Transverse colon (tissue), 4 donors: ENCODE measurements around the gene PRPS1L1. TPM values are rescaled to one million over a fixed set of nuclear protein-coding genes. Genes with fewer than 3 reads are reported as not detected.

Source experiments
- DNase-seq: peaks from one replicate; pipeline ENCODE4 v3.0.0-alpha.2; 2019
- H3K27ac ChIP-seq, 4 donors: fragments of 200-600 bp; sonication (generic); 2 replicates each; pipeline ENCODE4 v1.5.1; 2016 to 2018; ENCODE audit warnings: inconsistent platforms in 4 of 4
- H3K27me3 ChIP-seq: fragments of 200-600 bp; sonication (generic); 2 replicates; pipeline ENCODE4 v1.5.1; 2017; ENCODE audit warnings: inconsistent platforms
- H3K36me3 ChIP-seq, 4 donors: fragments of 200-600 bp; sonication (generic); 2 replicates each; pipeline ENCODE4 v1.5.1; 2017 to 2019; ENCODE audit warnings: inconsistent platforms in 4 of 4
- H3K4me1 ChIP-seq, 4 donors: fragments of 200-600 bp; sonication (generic); 2 replicates each; pipeline ENCODE4 v1.5.1; 2017 to 2020; ENCODE audit warnings: inconsistent platforms in 4 of 4
- H3K4me3 ChIP-seq, 4 donors: fragments of 200-600 bp; sonication (generic); 1 replicate in 1 of 4; 2 replicates in 3 of 4; pipeline versions ENCODE4 v1.5.1 to v1.6.1; 2017 to 2019; ENCODE audit warnings: inconsistent platforms in 4 of 4
- H3K9me3 ChIP-seq, 2 donors: fragments of 200-600 bp; sonication (generic); 2 replicates each; pipeline ENCODE4 v1.5.1; 2017 to 2019; ENCODE audit warnings: inconsistent platforms in 2 of 2
- EP300 ChIP-seq: sonication (generic); formaldehyde crosslinking; IDR thresholded peaks from one replicate; pipeline ENCODE4 v1.6.1; 2017; ENCODE audit warnings: antibody characterized with exemption, low read depth
- POLR2A ChIP-seq: fragments of 450-650 bp; IDR thresholded peaks from one replicate; pipeline ENCODE4 v1.6.1; 2016; ENCODE audit warnings: antibody characterized with exemption, mild to moderate bottlenecking, moderate library complexity
- POLR2AphosphoS5 ChIP-seq, 3 donors: sonication (generic); formaldehyde crosslinking; IDR thresholded peaks; one replicate each; pipeline ENCODE4 v1.6.1; 2016; ENCODE audit warnings: antibody characterized with exemption in 3 of 3
- WGBS, 2 donors: methylation state at CpG; one replicate each; pipeline ENCODE4 v1.1.5; 2018; ENCODE audit warnings: low coverage in 1 of 2; 5-methylcytosine and 5-hydroxymethylcytosine counted together
- in situ Hi-C, 4 donors: fragments of 200-750 bp; cut with MboI; loops; one replicate each; pipeline versions ENCODE4 v1.15.0 to v1.15.1; 2017; ENCODE audit warnings: low sequenced_read_pairs in 3 of 4, low pct_ligation_motif_present in 1 of 4, low pct_unique_long_range_greater_than_20kb in 1 of 4
- intact Hi-C: fragments of 100-400 bp; cut with DNase I; formaldehyde crosslinking; loops from one replicate; pipeline ENCODE4 v1.15.1; 2023; ENCODE audit warnings: low total_unique reads
- total RNA-seq, 4 donors: library from RNA; depleted of rRNA; stranded (reverse); fragments of >200 nt; gene quantifications; one replicate each; pipeline ENCODE4 v1.1.0, GENCODE V29; 2016
- TF ChIP-seq, protein P1 (sequence below), 5 experiments: fragments of 200-600 bp in 3 of 5; fragments of 450-650 bp in 2 of 5; sonication (generic) in 3 of 5; IDR thresholded peaks; 1 replicate in 2 of 5; 2 replicates in 3 of 5; pipeline ENCODE4 v1.5.1; 2016 to 2017; ENCODE audit warnings: antibody characterized with exemption in 5 of 5, inconsistent platforms in 3 of 5, mild to moderate bottlenecking in 2 of 5, moderate library complexity in 1 of 5

The PRPS1L1 gene
- total RNA-seq, 4 donors from 2014 or later: not detected

DNA sequence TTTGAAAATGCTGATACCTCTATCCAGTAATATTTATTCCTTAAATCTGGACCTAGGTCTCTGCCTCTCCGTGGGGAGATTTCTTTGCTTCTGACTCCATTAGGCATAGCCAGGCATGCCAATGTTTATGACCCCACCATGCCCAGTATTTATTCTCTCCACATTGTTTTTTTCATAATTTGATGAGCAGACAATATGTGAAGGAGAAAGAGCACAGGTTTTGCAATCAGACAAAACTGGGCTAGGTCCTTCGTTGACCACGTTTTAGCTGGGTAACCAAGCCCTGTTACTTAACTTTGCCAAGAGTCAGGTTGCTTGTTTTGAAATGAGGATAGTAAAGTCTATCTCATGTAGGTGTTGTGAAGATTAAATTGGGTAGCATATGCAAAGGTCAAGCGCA, 21.6 kb upstream of the PRPS1L1 start:
- in situ Hi-C loops: no loop called here
- Histone ChIP-seq H3K9me3 (no peaks in the 10 kb centered on the region), H3K4me1 (no peaks in the 10 kb centered on the region), H3K36me3 (no peaks in the 10 kb centered on the region), H3K4me3 (no peak overlapping the region), H3K27ac (no peak overlapping the region), H3K27me3 (no peaks in the 10 kb centered on the region)
- no peak for DNase-seq
- 52 to 91% methylated on average over 4 of the region's 4 CpGs for WGBS, 2 donors
- intact Hi-C loops: no loop called here
- TF ChIP-seq POLR2A (no peak), EP300 (no peak), POLR2AphosphoS5 (IDR thresholded peaks at IDR 0.05) (no peak)
- TF ChIP-seq, protein P1, sequence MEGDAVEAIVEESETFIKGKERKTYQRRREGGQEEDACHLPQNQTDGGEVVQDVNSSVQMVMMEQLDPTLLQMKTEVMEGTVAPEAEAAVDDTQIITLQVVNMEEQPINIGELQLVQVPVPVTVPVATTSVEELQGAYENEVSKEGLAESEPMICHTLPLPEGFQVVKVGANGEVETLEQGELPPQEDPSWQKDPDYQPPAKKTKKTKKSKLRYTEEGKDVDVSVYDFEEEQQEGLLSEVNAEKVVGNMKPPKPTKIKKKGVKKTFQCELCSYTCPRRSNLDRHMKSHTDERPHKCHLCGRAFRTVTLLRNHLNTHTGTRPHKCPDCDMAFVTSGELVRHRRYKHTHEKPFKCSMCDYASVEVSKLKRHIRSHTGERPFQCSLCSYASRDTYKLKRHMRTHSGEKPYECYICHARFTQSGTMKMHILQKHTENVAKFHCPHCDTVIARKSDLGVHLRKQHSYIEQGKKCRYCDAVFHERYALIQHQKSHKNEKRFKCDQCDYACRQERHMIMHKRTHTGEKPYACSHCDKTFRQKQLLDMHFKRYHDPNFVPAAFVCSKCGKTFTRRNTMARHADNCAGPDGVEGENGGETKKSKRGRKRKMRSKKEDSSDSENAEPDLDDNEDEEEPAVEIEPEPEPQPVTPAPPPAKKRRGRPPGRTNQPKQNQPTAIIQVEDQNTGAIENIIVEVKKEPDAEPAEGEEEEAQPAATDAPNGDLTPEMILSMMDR (IDR thresholded peaks at IDR 0.05): no peak

DNA sequence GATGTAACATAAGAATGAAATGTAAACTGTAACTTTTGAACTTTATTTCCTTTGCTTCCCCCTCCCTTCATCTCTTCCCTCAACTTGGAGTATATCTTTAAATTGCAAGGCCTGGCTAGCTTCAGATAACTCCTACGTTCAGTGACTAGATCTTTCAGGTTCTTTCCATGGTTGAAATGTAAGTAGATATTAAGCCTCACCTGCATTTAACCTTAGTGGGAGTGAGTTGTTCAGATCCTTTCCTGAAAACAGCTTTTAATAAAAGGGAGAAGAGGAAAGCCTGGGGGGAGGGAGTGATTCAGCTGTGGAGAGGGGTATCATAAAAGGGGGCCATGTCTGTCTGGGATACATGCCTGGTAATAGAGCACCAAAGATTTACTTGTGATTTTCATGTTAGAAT, 19.0 kb upstream of the PRPS1L1 start:
- Histone ChIP-seq H3K27ac (no peak overlapping the region), H3K27me3 (no peaks in the 10 kb centered on the region), H3K4me1 (no peaks in the 10 kb centered on the region), H3K9me3 (no peaks in the 10 kb centered on the region), H3K4me3 (no peak overlapping the region), H3K36me3 (no peaks in the 10 kb centered on the region)
- no peak for DNase-seq
- 13 to 66% methylated on average over 1 of the region's 1 CpG for WGBS, 2 donors
- in situ Hi-C loops: no loop called here
- intact Hi-C loops: no loop called here
- TF ChIP-seq, protein P1 (IDR thresholded peaks at IDR 0.05): no peak
- TF ChIP-seq EP300 (no peak), POLR2A (no peak), POLR2AphosphoS5 (IDR thresholded peaks at IDR 0.05) (no peak)

DNA sequence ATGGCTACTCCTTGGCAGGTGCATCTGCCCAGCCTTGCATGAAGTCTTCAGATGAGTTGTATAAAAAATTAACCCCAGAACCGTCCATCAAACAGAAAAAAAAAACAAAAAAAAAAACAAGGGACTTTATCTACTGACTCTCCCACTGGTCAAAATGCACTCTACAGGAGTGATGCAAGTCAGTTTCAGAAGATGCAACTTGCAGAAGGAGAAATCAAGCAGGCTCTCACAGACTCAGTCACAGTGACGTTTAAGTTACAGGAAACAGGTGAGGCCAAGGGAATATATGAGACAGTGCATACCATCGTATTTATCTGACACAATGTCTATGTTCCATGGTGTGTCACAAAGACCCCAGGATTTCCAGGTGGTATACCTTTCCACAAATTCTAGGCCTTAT, 17.5 kb upstream of the PRPS1L1 start:
- Histone ChIP-seq H3K36me3 (no peaks in the 10 kb centered on the region), H3K4me3 (no peak overlapping the region), H3K27ac (no peak overlapping the region), H3K4me1 (no peaks in the 10 kb centered on the region), H3K27me3 (no peaks in the 10 kb centered on the region), H3K9me3 (no peaks in the 10 kb centered on the region)
- WGBS, 2 donors: 70 to 71% methylated on average over 3 of the region's 3 CpGs
- TF ChIP-seq POLR2A (no peak), POLR2AphosphoS5 (IDR thresholded peaks at IDR 0.05) (no peak), EP300 (no peak)
- TF ChIP-seq, protein P1 (IDR thresholded peaks at IDR 0.05): no peak
- intact Hi-C loops (no loop called here), in situ Hi-C loops (no loop called here)
- no peak for DNase-seq

DNA sequence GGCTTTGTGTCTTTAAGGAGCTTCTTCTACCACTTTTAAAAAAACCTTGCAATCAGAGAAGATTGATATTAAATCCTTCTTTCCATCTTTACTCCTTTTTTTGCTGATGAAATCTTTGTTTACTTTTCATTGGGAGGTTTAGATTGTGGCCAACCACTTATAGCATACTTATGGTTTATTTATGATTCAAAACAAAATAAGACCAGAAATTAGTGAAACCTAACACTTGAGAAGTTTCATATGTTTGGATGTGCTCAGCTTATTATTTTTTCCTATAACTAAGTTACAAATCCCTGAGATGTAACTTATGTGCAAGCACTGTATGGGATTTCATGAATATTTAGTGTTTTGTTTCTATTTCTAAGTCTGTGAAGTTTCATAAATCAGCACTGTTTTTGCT, 13.5 kb upstream of the PRPS1L1 start:
- H3K27ac ChIP-seq: no peak overlapping the region
- in situ Hi-C loops: no loop called here
- H3K4me1 ChIP-seq: no peaks in the 10 kb centered on the region
- no peak for TF ChIP-seq POLR2A
- no peak for TF ChIP-seq EP300
- no peak for TF ChIP-seq POLR2AphosphoS5 (IDR thresholded peaks at IDR 0.05)
- TF ChIP-seq, protein P1 (IDR thresholded peaks at IDR 0.05): no peak
- DNase-seq: no peak
- intact Hi-C loops: no loop called here
- H3K9me3 ChIP-seq: no peaks in the 10 kb centered on the region
- H3K27me3 ChIP-seq: no peaks in the 10 kb centered on the region
- H3K4me3 ChIP-seq: no peak overlapping the region
- H3K36me3 ChIP-seq: no peaks in the 10 kb centered on the region
